Gastrocnemius medialis (tissue), 4 donors: ENCODE results near the gene NUDCD3. TPM values are rescaled to one million over a fixed set of nuclear protein-coding genes. Genes with fewer than 3 reads are reported as not detected.
A peak's percentile ranks its signal among the peaks of the same experiment; 100 is the strongest.

Source experiments
- ATAC-seq, 2 donors: fragments of 150-250 bp; one replicate each; pipeline ENCODE4 v1.9.1; 2016
- DNase-seq, 2 donors: peaks; one replicate each; pipeline ENCODE4 v3.0.0-alpha.2; 2019
- H3K27ac ChIP-seq, 4 donors: fragments of 200-600 bp; sonication (generic); 1 replicate in 1 of 4; 2 replicates in 3 of 4; pipeline ENCODE4 v1.5.1; 2016 to 2018; ENCODE audit warnings: mild to moderate bottlenecking in 2 of 4, moderate library complexity in 1 of 4
- H3K27me3 ChIP-seq, 3 donors: fragments of 200-600 bp; sonication (generic) in 2 of 3; 1 replicate in 1 of 3; 2 replicates in 2 of 3; pipeline versions ENCODE4 v1.5.1 to v1.6.0; 2016 to 2019; ENCODE audit warnings: mild to moderate bottlenecking in 1 of 3, moderate library complexity in 1 of 3
- H3K36me3 ChIP-seq, 2 donors: fragments of 200-600 bp; sonication (generic) in 1 of 2; one replicate each; pipeline ENCODE4 v1.5.1; 2017 to 2018
- H3K4me1 ChIP-seq, 2 donors: fragments of 200-600 bp; sonication (generic) in 1 of 2; one replicate each; pipeline ENCODE4 v1.5.1; 2016 to 2017; ENCODE audit warnings: mild to moderate bottlenecking in 2 of 2
- H3K4me3 ChIP-seq, 4 donors: fragments of 200-600 bp; sonication (generic) in 3 of 4; 1 replicate in 1 of 4; 2 replicates in 3 of 4; pipeline ENCODE4 v1.5.1; 2016 to 2019; ENCODE audit warnings: mild to moderate bottlenecking in 2 of 4
- H3K9me3 ChIP-seq, 3 donors: fragments of 200-600 bp; sonication (generic) in 2 of 3; 1 replicate in 1 of 3; 2 replicates in 2 of 3; pipeline ENCODE4 v1.5.1; 2016 to 2019
- CTCF ChIP-seq, 5 experiments: fragments of 450-650 bp in 3 of 5; fragments of 200-600 bp in 2 of 5; sonication (generic) in 2 of 5; IDR thresholded peaks in 4 of 5; conservative IDR thresholded peaks in 1 of 5; 1 replicate in 4 of 5; 2 replicates in 1 of 5; pipeline ENCODE4 v1.5.1; 2016 to 2019; ENCODE audit warnings: antibody characterized with exemption in 5 of 5, mild to moderate bottlenecking in 3 of 5, moderate library complexity in 3 of 5
- POLR2A ChIP-seq, 2 donors: fragments of 450-650 bp; IDR thresholded peaks; one replicate each; pipeline ENCODE4 v1.6.1; 2017; ENCODE audit warnings: antibody characterized with exemption in 2 of 2, mild to moderate bottlenecking in 2 of 2, moderate library complexity in 2 of 2
- in situ Hi-C, 4 donors: fragments of 200-750 bp; cut with MboI; loops; one replicate each; pipeline versions ENCODE4 v1.15.0 to v1.8.0; 2017; ENCODE audit warnings: low sequenced_read_pairs in 4 of 4
- intact Hi-C: fragments of 100-400 bp; cut with DNase I; formaldehyde crosslinking; loops from one replicate; pipeline ENCODE4 v1.15.1; 2023; ENCODE audit warnings: low total_unique reads
- total RNA-seq, 4 donors: library from RNA; depleted of rRNA; stranded (reverse); fragments of >200 nt; gene quantifications; one replicate each; pipeline versions ENCODE4 v1.1.0 to v1.2.3, GENCODE V29; 2016

NUDCD3 gene
- total RNA-seq, 4 donors from 2014 or later = 76.2 to 93.4 (median 77.0) TPM

- H3K9me3 ChIP-seq = no peaks in the 10 kb centered on the region
- no peak for DNase-seq
- TF ChIP-seq CTCF (IDR thresholded peaks at IDR 0.05 in 4 of 5, conservative IDR thresholded peaks at IDR 0.05 in 1 of 5) (no peak), POLR2A (IDR thresholded peaks at IDR 0.05) (no peak)
- H3K36me3 ChIP-seq = no peaks in the 10 kb centered on the region
- H3K4me1 ChIP-seq = peaks cover 46 to 58% of the 10 kb centered on the region in 2 donors
- intact Hi-C loops (no loop called here), in situ Hi-C loops (no loop called here)
- H3K4me3 ChIP-seq = no peak overlapping the region
- ATAC-seq = no peak
- no peak overlapping the region for H3K27ac ChIP-seq
- no peaks in the 10 kb centered on the region for H3K27me3 ChIP-seq
Observed at GRCh38 chr7:44451123-44451522, 39.3 kb downstream of the NUDCD3 start.

- H3K4me3 ChIP-seq = no peak overlapping the region
- DNase-seq (no peak), ATAC-seq (no peak)
- TF ChIP-seq CTCF (IDR thresholded peaks at IDR 0.05 in 4 of 5, conservative IDR thresholded peaks at IDR 0.05 in 1 of 5) = no peak
- TF ChIP-seq POLR2A (IDR thresholded peaks at IDR 0.05) = no peak
- in situ Hi-C loops = no loop called here
- no peaks in the 10 kb centered on the region for H3K36me3 ChIP-seq
- no peaks in the 10 kb centered on the region for H3K27me3 ChIP-seq
- peak overlapping the region in 3 of 4 donors; percentile 20 to 77 (median 38) for H3K27ac ChIP-seq
- peaks cover 61 to 74% of the 10 kb centered on the region in 2 donors for H3K4me1 ChIP-seq
- intact Hi-C loops = no loop called here
- no peaks in the 10 kb centered on the region for H3K9me3 ChIP-seq
Observed at GRCh38 chr7:44449584-44449928, 40.9 kb downstream of the NUDCD3 start.

- H3K36me3 ChIP-seq = no peaks in the 10 kb centered on the region
- intact Hi-C loops = no loop called here
- H3K4me3 ChIP-seq = no peak overlapping the region
- H3K9me3 ChIP-seq = no peaks in the 10 kb centered on the region
- peak overlapping the region; percentile 60 to 77 (median 72) for H3K27ac ChIP-seq
- in situ Hi-C loops = no loop called here
- peaks cover 64 to 75% of the 10 kb centered on the region in 2 donors for H3K4me1 ChIP-seq
- no peaks in the 10 kb centered on the region for H3K27me3 ChIP-seq
- TF ChIP-seq CTCF (IDR thresholded peaks at IDR 0.05 in 4 of 5, conservative IDR thresholded peaks at IDR 0.05 in 1 of 5) (no peak), POLR2A (IDR thresholded peaks at IDR 0.05) (no peak)
- DNase-seq = no peak
- ATAC-seq = no peak
Observed at GRCh38 chr7:44448922-44449583, 41.4 kb downstream of the NUDCD3 start.

GRCh38 chr7:44447874-44448425 lies 42.5 kb downstream of the NUDCD3 start:
- Histone ChIP-seq H3K4me3 (no peak overlapping the region), H3K36me3 (no peaks in the 10 kb centered on the region), H3K4me1 (peaks cover 63 to 73% of the 10 kb centered on the region in 2 donors), H3K27ac (peak overlapping the region; percentile 60 to 77 (median 72)), H3K27me3 (no peaks in the 10 kb centered on the region), H3K9me3 (no peaks in the 10 kb centered on the region)
- intact Hi-C loops = no loop called here
- in situ Hi-C loops = no loop called here
- ATAC-seq (peak; percentile 18 to 40), DNase-seq (peak in 1 of 2 donors; percentile 30)
- no peak for TF ChIP-seq POLR2A (IDR thresholded peaks at IDR 0.05)
- TF ChIP-seq CTCF (IDR thresholded peaks at IDR 0.05 in 4 of 5, conservative IDR thresholded peaks at IDR 0.05 in 1 of 5) = no peak
